ENCODE results near the gene OR13G1. TPM values are rescaled to one million over a fixed set of nuclear protein-coding genes. Genes with fewer than 3 reads are reported as not detected.

Gene OR13G1
- total and polyA plus RNA-seq, 10 donors = not detected

DNA sequence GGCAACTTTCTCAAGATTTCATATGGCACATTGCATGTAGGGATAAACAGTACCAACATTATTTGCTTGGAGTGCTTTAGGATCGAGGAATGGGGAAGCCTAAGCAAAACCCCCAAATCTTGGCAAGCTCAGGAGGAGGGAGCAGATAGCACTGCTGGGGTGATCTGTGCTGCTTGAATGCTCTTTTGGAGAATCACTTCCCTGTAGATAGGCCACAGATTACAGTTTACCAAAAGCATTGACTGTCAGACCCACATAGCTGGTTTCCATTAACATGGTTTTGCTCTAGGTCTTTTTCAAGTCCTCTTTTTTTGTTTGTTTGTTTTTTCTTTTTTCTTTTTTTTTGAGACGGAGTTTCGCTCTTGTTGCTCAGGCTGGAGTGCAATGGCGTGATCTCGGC, 36.8 kb downstream of the OR13G1 start:
- Histone ChIP-seq H3K9me3 (peaks cover 0 to 10% (median 0%) of the 10 kb centered on the region in 8 donors), H3K27ac (peak overlapping the region in 2 of 8 donors; percentile 23 to 45), H3K4me1 (peaks cover 0 to 20% (median 0%) of the 10 kb centered on the region in 6 donors), H3K4me3 (no peak overlapping the region), H3K36me3 (no peaks in the 10 kb centered on the region), H3K27me3 (replicated peaks in 1 of 7) (peaks cover 0 to 32% (median 0%) of the 10 kb centered on the region in 7 donors)
- TF ChIP-seq POLR2A (IDR thresholded peaks at IDR 0.05) = no peak
- TF ChIP-seq POLR2AphosphoS5 (IDR thresholded peaks at IDR 0.05) = no peak
- TF ChIP-seq, protein P1, sequence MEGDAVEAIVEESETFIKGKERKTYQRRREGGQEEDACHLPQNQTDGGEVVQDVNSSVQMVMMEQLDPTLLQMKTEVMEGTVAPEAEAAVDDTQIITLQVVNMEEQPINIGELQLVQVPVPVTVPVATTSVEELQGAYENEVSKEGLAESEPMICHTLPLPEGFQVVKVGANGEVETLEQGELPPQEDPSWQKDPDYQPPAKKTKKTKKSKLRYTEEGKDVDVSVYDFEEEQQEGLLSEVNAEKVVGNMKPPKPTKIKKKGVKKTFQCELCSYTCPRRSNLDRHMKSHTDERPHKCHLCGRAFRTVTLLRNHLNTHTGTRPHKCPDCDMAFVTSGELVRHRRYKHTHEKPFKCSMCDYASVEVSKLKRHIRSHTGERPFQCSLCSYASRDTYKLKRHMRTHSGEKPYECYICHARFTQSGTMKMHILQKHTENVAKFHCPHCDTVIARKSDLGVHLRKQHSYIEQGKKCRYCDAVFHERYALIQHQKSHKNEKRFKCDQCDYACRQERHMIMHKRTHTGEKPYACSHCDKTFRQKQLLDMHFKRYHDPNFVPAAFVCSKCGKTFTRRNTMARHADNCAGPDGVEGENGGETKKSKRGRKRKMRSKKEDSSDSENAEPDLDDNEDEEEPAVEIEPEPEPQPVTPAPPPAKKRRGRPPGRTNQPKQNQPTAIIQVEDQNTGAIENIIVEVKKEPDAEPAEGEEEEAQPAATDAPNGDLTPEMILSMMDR (IDR thresholded peaks at IDR 0.05 in 8 of 11, conservative IDR thresholded peaks at IDR 0.05 in 3 of 11) = no peak
- DNase-seq = no peak
- 66 to 86% (median 84%) methylated on average over 5 of the region's 5 CpGs for WGBS, 5 donors
- intact Hi-C loops (cut with DNase I; ENCODE audit: low total_unique reads) = no loop called here

DNA sequence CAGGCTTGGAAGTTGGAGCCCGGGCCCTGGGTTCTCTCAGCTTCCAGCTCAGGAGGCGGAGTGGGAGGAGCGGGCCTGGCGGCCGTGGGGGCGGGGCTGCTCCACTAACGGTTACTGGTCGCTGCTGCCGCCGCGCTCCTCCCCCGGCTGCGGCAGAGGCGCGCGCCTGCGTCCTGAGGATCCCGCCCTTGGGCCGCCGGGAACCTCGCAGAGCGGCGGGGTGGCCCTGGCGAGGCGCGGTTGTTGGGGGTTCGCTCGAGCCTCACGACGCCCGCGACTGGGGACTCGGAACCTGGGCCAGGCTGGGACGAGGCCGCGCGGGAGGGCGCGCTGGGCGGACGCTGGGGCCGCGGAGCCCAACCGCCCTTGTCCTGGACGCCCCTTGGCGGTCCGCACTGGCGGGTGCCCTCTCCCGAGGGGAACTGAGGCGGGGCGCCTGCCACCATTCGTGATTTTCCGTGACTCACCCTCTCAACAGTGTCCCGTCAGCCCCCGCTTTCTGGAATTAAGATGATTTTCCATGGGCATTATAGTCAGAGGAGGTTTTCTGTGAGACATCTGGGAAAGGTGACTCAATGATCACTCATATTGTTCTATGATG, 40.1 kb downstream of the OR13G1 start:
- TF ChIP-seq POLR2AphosphoS5 (IDR thresholded peaks at IDR 0.05) (peak; percentile 68 to 84 (median 76)), POLR2A (IDR thresholded peaks at IDR 0.05) (no peak)
- TF ChIP-seq, protein P1 (IDR thresholded peaks at IDR 0.05 in 8 of 11, conservative IDR thresholded peaks at IDR 0.05 in 3 of 11) = no peak
- Histone ChIP-seq H3K4me1 (peaks cover 0 to 20% (median 0%) of the 10 kb centered on the region in 6 donors), H3K4me3 (peak overlapping the region in 5 of 8 donors; percentile 25 to 63 (median 29)), H3K27me3 (replicated peaks in 1 of 7) (peaks cover 0 to 39% (median 0%) of the 10 kb centered on the region in 7 donors), H3K36me3 (no peaks in the 10 kb centered on the region), H3K27ac (peak overlapping the region in 6 of 8 donors; percentile 49 to 79 (median 64)), H3K9me3 (peaks cover 0 to 16% (median 0%) of the 10 kb centered on the region in 8 donors)
- WGBS, 5 donors = 16 to 30% (median 18%) methylated on average over 34 to 55 of the region's 55 CpGs
- intact Hi-C loops (cut with DNase I; ENCODE audit: low total_unique reads) = no loop called here
- peak; percentile 93 for DNase-seq

DNA sequence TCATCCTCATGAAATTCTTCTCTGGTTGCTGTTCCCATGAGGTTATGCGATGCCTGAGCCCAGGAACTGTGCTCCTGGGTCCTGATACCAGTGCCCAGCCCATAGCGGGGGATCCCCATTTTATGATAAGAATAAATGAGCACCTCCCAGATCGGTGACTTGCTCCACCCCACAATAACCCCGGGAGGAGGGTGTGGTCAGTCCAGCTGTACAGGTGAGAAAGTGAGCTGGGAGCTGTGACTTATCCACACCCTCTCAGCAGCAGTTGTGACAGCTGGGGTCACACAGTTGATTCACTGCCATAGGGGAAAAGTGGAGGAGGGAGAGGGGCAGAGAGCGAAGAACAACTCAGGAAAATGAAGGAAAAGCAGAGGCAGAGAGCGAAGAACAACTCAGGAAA, 40.8 kb downstream of the OR13G1 start:
- 77 to 93% (median 80%) methylated on average over 6 of the region's 6 CpGs for WGBS, 5 donors
- Histone ChIP-seq H3K27me3 (replicated peaks in 1 of 7) (peaks cover 0 to 39% (median 0%) of the 10 kb centered on the region in 7 donors), H3K36me3 (no peaks in the 10 kb centered on the region), H3K27ac (peak overlapping the region in 2 of 8 donors; percentile 73 to 79), H3K4me1 (peaks cover 0 to 20% (median 0%) of the 10 kb centered on the region in 6 donors), H3K4me3 (peak overlapping the region in 2 of 8 donors; percentile 25 to 63), H3K9me3 (peaks cover 0 to 21% (median 0%) of the 10 kb centered on the region in 8 donors)
- intact Hi-C loops (cut with DNase I; ENCODE audit: low total_unique reads) = no loop called here
- DNase-seq = no peak
- TF ChIP-seq POLR2A (IDR thresholded peaks at IDR 0.05) (no peak), POLR2AphosphoS5 (IDR thresholded peaks at IDR 0.05) (no peak)
- TF ChIP-seq, protein P1 (IDR thresholded peaks at IDR 0.05 in 8 of 11, conservative IDR thresholded peaks at IDR 0.05 in 3 of 11) = no peak

DNA sequence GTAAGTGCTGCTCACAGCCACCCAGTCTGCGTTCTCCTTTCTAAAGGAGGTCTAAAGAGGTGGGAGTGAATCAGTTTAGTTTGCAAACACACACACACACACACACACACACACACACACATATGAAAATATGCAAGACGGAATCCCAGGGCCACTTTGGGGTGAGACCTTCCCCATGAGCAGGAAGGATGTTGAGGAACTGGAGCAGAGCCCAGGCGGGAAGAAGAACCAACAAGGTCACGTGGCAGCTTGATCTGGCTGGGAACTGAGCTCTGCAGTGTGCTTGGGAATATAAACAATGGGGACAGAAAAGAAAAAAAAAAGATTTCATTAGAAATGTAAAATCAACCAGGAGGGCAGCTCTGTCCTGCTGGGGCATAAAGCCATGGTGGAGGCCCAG, 41.5 kb downstream of the OR13G1 start:
- peaks cover 0 to 27% (median 0%) of the 10 kb centered on the region in 8 donors for H3K9me3 ChIP-seq
- no peaks in the 10 kb centered on the region for H3K36me3 ChIP-seq
- 32 to 64% (median 44%) methylated on average over 4 of the region's 4 CpGs for WGBS, 5 donors
- intact Hi-C loops (cut with DNase I; ENCODE audit: low total_unique reads) = no loop called here
- peaks cover 0 to 39% (median 0%) of the 10 kb centered on the region in 7 donors for H3K27me3 ChIP-seq (replicated peaks in 1 of 7)
- TF ChIP-seq, protein P1 (IDR thresholded peaks at IDR 0.05 in 8 of 11, conservative IDR thresholded peaks at IDR 0.05 in 3 of 11) = no peak
- peak in 2 of 3 donors; percentile 23 to 29 for TF ChIP-seq POLR2AphosphoS5 (IDR thresholded peaks at IDR 0.05)
- no peak overlapping the region for H3K4me3 ChIP-seq
- H3K27ac ChIP-seq = no peak overlapping the region
- H3K4me1 ChIP-seq = peaks cover 0 to 20% (median 0%) of the 10 kb centered on the region in 6 donors
- no peak for DNase-seq

All from spleen (tissue), 11 donors.